IgD-negative memory B cell (primary cell): ENCODE measurements around the gene CYTH3. TPM values are rescaled to one million over a fixed set of nuclear protein-coding genes. Genes with fewer than 3 reads are reported as not detected.
"Not testable (repeated sequence)": the region's sequence is repeated elsewhere in the genome, so short reads cannot be mapped to it uniquely, and the experiment has no call there.

Experiments used
- H3K27ac Mint-ChIP-seq, 3 donors: one replicate each; pipeline ENCODE4 v1.8.0; 2020 to 2022; ENCODE audit warnings: mild to moderate bottlenecking in 3 of 3, mixed read lengths in 3 of 3, moderate library complexity in 1 of 3
- H3K27me3 Mint-ChIP-seq: one replicate; pipeline ENCODE4 v1.8.0; 2021; ENCODE audit warnings: mixed read lengths
- H3K36me3 Mint-ChIP-seq: one replicate; pipeline ENCODE4 v1.8.0; 2020; ENCODE audit warnings: mild to moderate bottlenecking, mixed read lengths
- H3K4me1 Mint-ChIP-seq, 3 donors: one replicate each; pipeline ENCODE4 v1.8.0; 2020 to 2022; ENCODE audit warnings: mixed read lengths in 3 of 3, mild to moderate bottlenecking in 1 of 3
- H3K4me3 Mint-ChIP-seq, 4 donors: one replicate each; pipeline ENCODE4 v1.8.0; 2020 to 2022; ENCODE audit warnings: mild to moderate bottlenecking in 4 of 4, mixed read lengths in 4 of 4, moderate library complexity in 3 of 4
- H3K9me3 Mint-ChIP-seq, 3 donors: one replicate each; pipeline ENCODE4 v1.8.0; 2020 to 2021; ENCODE audit warnings: mixed read lengths in 3 of 3, mild to moderate bottlenecking in 1 of 3
- polyA plus RNA-seq: library from polyadenylated mRNA; unstranded; fragments of 300-500 nt; fragmentation: Illumina TruSeq; gene quantifications from one replicate; pipeline ENCODE4 v1.2.3, GENCODE V29; 2021

The CYTH3 gene
- polyA plus RNA-seq, 1 donor from 2014 or later, result 3.0 TPM

- not testable (repeated sequence) for H3K27ac Mint-ChIP-seq, H3K36me3 Mint-ChIP-seq, H3K4me3 Mint-ChIP-seq, H3K27me3 Mint-ChIP-seq, H3K9me3 Mint-ChIP-seq, H3K4me1 Mint-ChIP-seq
Observed at GRCh38 chr7:6190563-6190962, 81.9 kb downstream of the CYTH3 start.

GRCh38 chr7:6188389-6188788 is 84.0 kb downstream of the CYTH3 start:
- Mint-ChIP-seq H3K27me3 (no peaks in the 10 kb centered on the region), H3K4me3 (no peak overlapping the region), H3K9me3 (no peaks in the 10 kb centered on the region), H3K4me1 (no peaks in the 10 kb centered on the region), H3K36me3 (peaks cover 14% of the 10 kb centered on the region), H3K27ac (no peak overlapping the region)

GRCh38 chr7:6186577-6186976 is 85.8 kb downstream of the CYTH3 start:
- Mint-ChIP-seq H3K27me3 (no peaks in the 10 kb centered on the region), H3K36me3 (peaks cover 14% of the 10 kb centered on the region), H3K27ac (no peak overlapping the region), H3K4me1 (no peaks in the 10 kb centered on the region), H3K4me3 (no peak overlapping the region), H3K9me3 (no peaks in the 10 kb centered on the region)

- H3K27ac Mint-ChIP-seq, result no peak overlapping the region
Observed at GRCh38 chr7:6182993-6183392, 89.4 kb downstream of the CYTH3 start.

DNA sequence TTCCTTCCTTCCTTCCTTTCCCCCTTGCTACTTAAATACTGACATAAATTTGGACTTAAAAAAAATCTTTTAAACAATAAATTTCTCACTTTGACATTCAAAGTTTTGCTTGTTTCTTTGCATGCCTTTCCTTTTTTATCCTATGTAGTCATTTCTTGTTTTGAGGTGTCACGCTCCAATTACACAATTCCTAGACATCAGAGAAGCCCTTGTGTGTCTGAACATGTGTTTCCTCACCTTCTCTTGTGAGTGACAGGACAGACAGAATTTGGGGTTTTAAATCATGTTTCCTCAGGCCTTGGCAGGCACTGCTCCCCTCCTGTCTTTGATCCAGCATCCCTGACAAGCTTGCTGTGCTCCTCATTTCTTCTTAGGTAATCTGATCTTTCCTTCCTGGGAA is 91.3 kb downstream of the CYTH3 start:
- peaks cover 0 to 3% (median 0%) of the 10 kb centered on the region in 3 donors for H3K4me1 Mint-ChIP-seq
- H3K27ac Mint-ChIP-seq, result no peak overlapping the region
- H3K27me3 Mint-ChIP-seq, result no peaks in the 10 kb centered on the region
- no peaks in the 10 kb centered on the region for H3K9me3 Mint-ChIP-seq
- H3K4me3 Mint-ChIP-seq, result no peak overlapping the region
- H3K36me3 Mint-ChIP-seq, result peaks cover 6% of the 10 kb centered on the region

More at GRCh38 chr7:6182993-6183392, 89.4 kb downstream of the CYTH3 start:
- no peak overlapping the region for H3K4me3 Mint-ChIP-seq
- H3K27me3 Mint-ChIP-seq, result no peaks in the 10 kb centered on the region
- H3K4me1 Mint-ChIP-seq, result peaks cover 0 to 3% (median 0%) of the 10 kb centered on the region in 3 donors
- H3K36me3 Mint-ChIP-seq, result peaks cover 14% of the 10 kb centered on the region
- H3K9me3 Mint-ChIP-seq, result no peaks in the 10 kb centered on the region

- no peak overlapping the region for H3K4me3 Mint-ChIP-seq
- no peaks in the 10 kb centered on the region for H3K27me3 Mint-ChIP-seq
- H3K27ac Mint-ChIP-seq, result no peak overlapping the region
- H3K36me3 Mint-ChIP-seq, result peaks cover 6% of the 10 kb centered on the region
- H3K9me3 Mint-ChIP-seq, result no peaks in the 10 kb centered on the region
- H3K4me1 Mint-ChIP-seq, result peaks cover 0 to 3% (median 0%) of the 10 kb centered on the region in 3 donors
Observed at GRCh38 chr7:6180344-6180725, 92.1 kb downstream of the CYTH3 start.

GRCh38 chr7:6179620-6180343 is 92.6 kb downstream of the CYTH3 start:
- no peak overlapping the region for H3K27ac Mint-ChIP-seq
- H3K27me3 Mint-ChIP-seq, result no peaks in the 10 kb centered on the region
- H3K4me3 Mint-ChIP-seq, result no peak overlapping the region
- H3K36me3 Mint-ChIP-seq, result peaks cover 2% of the 10 kb centered on the region
- no peaks in the 10 kb centered on the region for H3K9me3 Mint-ChIP-seq
- peaks cover 0 to 3% (median 0%) of the 10 kb centered on the region in 3 donors for H3K4me1 Mint-ChIP-seq

DNA sequence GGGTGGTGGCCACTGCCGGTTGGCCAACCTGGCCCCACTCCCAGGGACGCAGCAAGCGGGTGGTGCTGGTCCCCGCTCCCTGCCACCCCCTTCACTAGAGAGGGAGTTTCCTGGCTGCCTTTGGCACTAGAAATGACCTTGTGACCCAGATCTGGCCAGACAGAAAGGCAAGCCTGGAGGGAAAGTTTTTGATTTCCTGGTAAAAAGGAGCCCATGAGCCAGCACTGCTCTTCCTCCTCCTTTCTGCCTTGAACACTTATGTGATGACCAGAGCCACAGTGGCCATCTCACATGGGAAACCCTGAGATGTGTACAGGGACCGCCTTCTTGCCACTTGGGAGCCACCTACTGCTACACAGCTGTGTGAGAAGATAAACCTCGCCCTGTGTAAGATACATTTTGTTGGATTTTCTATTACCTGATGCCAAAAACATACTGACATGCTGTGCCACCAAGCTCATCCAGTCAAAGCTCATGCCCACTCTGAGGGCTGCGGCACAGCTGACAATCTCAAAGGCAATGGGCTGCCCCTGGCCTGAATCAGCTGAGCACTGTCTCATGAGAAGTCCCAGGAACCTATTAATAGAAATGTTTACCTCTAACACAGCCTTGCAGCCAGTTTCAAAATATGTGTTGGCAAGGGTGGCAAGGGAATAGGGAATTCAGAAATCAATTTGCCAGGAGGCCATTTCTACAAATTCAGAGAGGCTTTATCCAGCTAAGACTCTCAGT is 94.0 kb downstream of the CYTH3 start:
- Mint-ChIP-seq H3K27ac (no peak overlapping the region), H3K4me1 (peaks cover 0 to 3% (median 0%) of the 10 kb centered on the region in 3 donors), H3K4me3 (no peak overlapping the region), H3K9me3 (no peaks in the 10 kb centered on the region), H3K36me3 (peaks cover 2% of the 10 kb centered on the region), H3K27me3 (no peaks in the 10 kb centered on the region)

DNA sequence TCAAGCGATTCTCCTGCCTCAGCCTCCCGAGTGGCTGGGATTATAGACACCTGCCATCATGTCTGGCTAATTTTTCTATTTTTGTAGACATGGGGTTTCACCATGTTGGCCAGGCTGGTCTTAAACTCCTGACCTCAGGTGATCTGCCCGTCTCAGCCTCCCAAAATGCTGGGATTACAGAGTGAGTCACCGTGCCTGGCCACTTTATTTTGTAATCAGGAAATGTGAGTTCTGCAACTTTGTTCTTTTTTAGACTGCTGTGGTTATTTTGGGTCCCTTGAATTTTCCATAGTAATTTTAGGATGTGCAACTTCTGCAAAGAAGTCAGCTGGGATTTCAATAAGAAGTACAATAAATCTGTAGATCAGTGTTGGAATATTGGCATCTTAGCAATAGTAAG is 96.8 kb downstream of the CYTH3 start:
- Mint-ChIP-seq H3K36me3 (peaks cover 2% of the 10 kb centered on the region), H3K9me3 (no peaks in the 10 kb centered on the region), H3K27me3 (no peaks in the 10 kb centered on the region), H3K4me3 (no peak overlapping the region), H3K4me1 (no peaks in the 10 kb centered on the region), H3K27ac (peak overlapping the region in 1 of 3 donors; percentile 25)

- peaks cover 2% of the 10 kb centered on the region for H3K36me3 Mint-ChIP-seq
- peak overlapping the region in 1 of 3 donors; percentile 47 for H3K27ac Mint-ChIP-seq
- no peak overlapping the region for H3K4me3 Mint-ChIP-seq
- H3K27me3 Mint-ChIP-seq, result no peaks in the 10 kb centered on the region
- no peaks in the 10 kb centered on the region for H3K9me3 Mint-ChIP-seq
- no peaks in the 10 kb centered on the region for H3K4me1 Mint-ChIP-seq
Observed at GRCh38 chr7:6172910-6173295, 99.5 kb downstream of the CYTH3 start.

DNA sequence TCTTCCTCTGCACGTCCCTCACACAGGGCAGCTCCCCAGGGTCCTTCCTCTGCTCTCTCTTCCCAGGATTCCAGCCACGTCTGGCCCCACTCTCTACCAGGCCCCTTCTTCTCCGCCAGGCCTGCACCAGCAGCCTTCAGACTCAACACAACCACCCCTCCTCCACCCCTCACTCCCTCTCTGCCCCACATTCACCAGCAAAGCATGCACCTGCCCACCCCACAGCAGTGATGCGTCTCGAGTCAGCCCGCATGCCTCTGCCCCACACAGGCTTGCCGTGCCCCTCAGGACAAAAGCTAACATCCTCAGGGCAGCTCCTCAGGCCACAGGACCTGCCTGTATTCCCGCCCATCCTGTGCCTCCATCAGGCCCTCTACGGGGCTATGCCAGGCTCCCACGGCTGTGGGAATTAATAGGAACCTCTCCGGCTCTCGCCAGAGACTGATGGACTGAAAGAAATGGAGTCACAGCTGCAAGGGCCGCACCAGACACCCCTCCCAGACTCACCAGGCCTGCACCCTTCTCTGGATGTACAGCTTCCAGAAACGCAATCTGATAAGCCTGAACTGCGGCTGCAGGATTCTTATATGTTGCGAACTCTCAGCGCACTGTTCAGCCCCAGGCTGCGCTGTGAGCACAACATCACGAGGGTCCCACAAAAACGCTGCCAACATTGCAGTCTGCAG is 100.1 kb downstream of the CYTH3 start:
- H3K9me3 Mint-ChIP-seq, result no peaks in the 10 kb centered on the region
- H3K4me1 Mint-ChIP-seq, result no peaks in the 10 kb centered on the region
- H3K27ac Mint-ChIP-seq, result peak overlapping the region in 1 of 3 donors; percentile 39
- no peak overlapping the region for H3K4me3 Mint-ChIP-seq
- peaks cover 2% of the 10 kb centered on the region for H3K36me3 Mint-ChIP-seq
- no peaks in the 10 kb centered on the region for H3K27me3 Mint-ChIP-seq

DNA sequence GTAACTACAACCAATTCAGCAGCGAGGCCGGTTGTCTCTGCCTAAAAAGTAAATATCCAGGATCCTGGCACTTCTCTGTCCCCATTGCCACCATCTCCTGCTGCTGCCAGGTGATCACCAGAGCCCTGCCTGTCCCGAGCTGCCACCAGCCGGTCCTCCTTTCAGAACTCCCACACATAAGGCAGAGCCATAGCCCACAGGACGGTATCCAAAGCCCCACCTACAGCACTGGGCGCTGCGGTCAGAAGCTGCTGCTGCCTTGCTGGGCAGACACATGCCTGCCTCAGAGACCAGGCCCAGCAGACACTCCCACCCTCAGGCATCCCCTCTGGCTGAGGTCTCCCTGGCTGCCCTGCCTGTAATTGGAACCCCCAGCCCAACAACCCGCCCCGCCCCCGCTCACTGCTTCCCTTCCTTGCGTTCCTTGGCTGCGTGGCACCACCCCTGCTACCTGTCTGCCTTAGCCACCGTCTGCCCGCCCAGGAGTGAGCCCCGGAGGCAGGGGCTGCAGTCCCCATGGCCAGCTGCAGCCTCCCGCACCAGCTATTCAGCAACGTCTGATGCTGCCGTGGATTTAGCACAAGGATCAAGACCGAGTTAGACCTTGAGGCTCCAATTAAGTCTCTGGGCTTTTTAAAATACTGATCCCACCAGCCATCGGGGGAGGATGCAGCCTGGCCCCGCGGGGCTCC is 100.7 kb downstream of the CYTH3 start:
- Mint-ChIP-seq H3K36me3 (peaks cover 2% of the 10 kb centered on the region), H3K4me3 (no peak overlapping the region), H3K27ac (peak overlapping the region in 1 of 3 donors; percentile 39)

DNA sequence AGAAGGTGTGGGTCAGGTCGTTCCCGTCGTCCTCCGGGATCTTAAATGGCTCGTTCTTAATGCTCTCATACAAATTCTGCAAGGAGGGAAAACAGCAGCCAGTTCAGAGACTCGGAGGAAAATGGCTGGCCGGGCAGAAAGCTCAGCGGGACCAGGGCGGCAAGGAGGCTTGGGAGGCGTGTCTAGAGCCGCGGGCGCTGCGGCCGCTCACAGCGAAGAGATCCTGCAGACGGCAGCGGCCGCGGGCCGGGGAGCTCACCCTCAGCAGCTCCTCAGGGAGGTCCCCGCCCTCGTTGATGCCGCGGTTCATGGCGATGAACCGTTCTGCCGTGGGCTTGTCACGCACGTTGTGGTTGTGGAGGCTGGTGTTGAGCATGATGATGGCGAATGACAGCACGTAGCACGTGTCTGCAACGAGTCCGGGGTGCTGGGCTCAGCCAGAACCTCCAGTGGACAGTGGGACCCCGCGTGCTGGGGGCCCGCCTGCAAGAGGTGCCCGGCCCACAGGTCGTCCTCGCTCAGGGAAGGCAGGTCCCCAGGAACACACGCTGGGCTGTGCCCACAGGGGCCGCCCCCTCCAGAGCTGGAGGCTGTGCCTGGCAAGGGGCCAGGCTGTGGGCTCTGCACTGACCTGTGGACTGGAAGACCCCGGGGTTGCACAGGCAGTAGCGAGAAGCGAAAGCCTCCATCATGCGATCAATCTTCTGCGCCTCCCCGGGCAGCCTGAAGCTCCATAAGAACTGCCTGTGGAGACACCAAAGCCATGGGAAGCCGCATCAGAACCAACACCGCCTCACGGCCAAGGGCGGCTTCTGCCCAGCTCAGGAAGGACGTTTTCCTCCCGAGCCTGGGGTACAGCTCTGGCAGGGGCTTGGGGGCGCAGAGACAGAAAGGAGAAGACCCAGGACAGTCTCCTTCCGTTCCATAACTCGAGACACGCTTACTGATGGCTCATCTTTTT is 101.6 kb downstream of the CYTH3 start:
- Mint-ChIP-seq H3K36me3 (peaks cover 2% of the 10 kb centered on the region), H3K4me1 (no peaks in the 10 kb centered on the region), H3K9me3 (no peaks in the 10 kb centered on the region), H3K27ac (no peak overlapping the region), H3K4me3 (no peak overlapping the region), H3K27me3 (no peaks in the 10 kb centered on the region)

More for the DNA sequence above, 100.7 kb downstream of the CYTH3 start:
- Mint-ChIP-seq H3K4me1 (no peaks in the 10 kb centered on the region), H3K9me3 (no peaks in the 10 kb centered on the region), H3K27me3 (no peaks in the 10 kb centered on the region)
